Chondrocyte (in vitro differentiated cells): ENCODE measurements around the gene TPMT. TPM values are rescaled to one million over a fixed set of nuclear protein-coding genes. Genes with fewer than 3 reads are reported as not detected.

Experiments used
- DNase-seq: peaks from one replicate; pipeline ENCODE4 v3.0.0; 2021; ENCODE audit warnings: mixed read lengths, low spot score
- H3K27ac Mint-ChIP-seq: one replicate; pipeline ENCODE4 v1.8.0; 2021; ENCODE audit warnings: mild to moderate bottlenecking, moderate library complexity, mixed read lengths; ENCODE audit not compliant: unreplicated experiment
- H3K27me3 Mint-ChIP-seq: 2 replicates; pipeline ENCODE4 v1.8.0; 2021; ENCODE audit warnings: low read depth, mixed read lengths
- H3K36me3 Mint-ChIP-seq: 2 replicates; pipeline ENCODE4 v1.8.0; 2021; ENCODE audit warnings: low read depth, mixed read lengths
- H3K4me1 Mint-ChIP-seq: 2 replicates; pipeline ENCODE4 v1.8.0; 2021; ENCODE audit warnings: low read depth, mild to moderate bottlenecking, mixed read lengths
- H3K4me3 Mint-ChIP-seq: one replicate; pipeline ENCODE4 v1.8.0; 2021; ENCODE audit warnings: mild to moderate bottlenecking, moderate library complexity, mixed read lengths; ENCODE audit not compliant: unreplicated experiment
- H3K9me3 Mint-ChIP-seq: 2 replicates; pipeline ENCODE4 v1.8.0; 2021; ENCODE audit warnings: low read depth, mixed read lengths
- CTCF ChIP-seq: fragments of 200-600 bp; sonication (generic); IDR thresholded peaks from 2 replicates; pipeline ENCODE4 v1.5.0; 2021; ENCODE audit warnings: antibody characterized with exemption, mild to moderate bottlenecking, moderate library complexity
- total RNA-seq: library from RNA; stranded (reverse); gene quantifications from 3 replicates; pipeline ENCODE4 v1.2.1, GENCODE V29; 2021

TPMT gene
- total RNA-seq, 1 donor from 2014 or later: 6.7 TPM

GRCh38 chr6:18126121-18126520, 28.8 kb downstream of the TPMT start:
- Mint-ChIP-seq H3K4me3 (no peak overlapping the region), H3K9me3 (no peaks in the 10 kb centered on the region), H3K27ac (no peak overlapping the region), H3K4me1 (peaks cover 11% of the 10 kb centered on the region), H3K36me3 (peaks cover 4% of the 10 kb centered on the region), H3K27me3 (no peaks in the 10 kb centered on the region)
- TF ChIP-seq CTCF: no peak
- no peak for DNase-seq

- DNase-seq: peak; percentile 97
- TF ChIP-seq CTCF: peak; percentile 96
- peaks cover 11% of the 10 kb centered on the region for H3K4me1 Mint-ChIP-seq
- H3K36me3 Mint-ChIP-seq: no peaks in the 10 kb centered on the region
- H3K9me3 Mint-ChIP-seq: no peaks in the 10 kb centered on the region
- H3K4me3 Mint-ChIP-seq: peak within 1 kb of the TSS; percentile 71
- H3K27me3 Mint-ChIP-seq: no peaks in the 10 kb centered on the region
- H3K27ac Mint-ChIP-seq: peak within 1 kb of the TSS; percentile 69
Observed at GRCh38 chr6:18122128-18123093, 32.5 kb downstream of the TPMT start, which contains the start of gene NHLRC1. TSS of gene NHLRC1 (minus strand) at chr6:18122677. CDS start at chr6:18122606, 71 bp downstream.

GRCh38 chr6:18121580-18122127, 33.2 kb downstream of the TPMT start:
- H3K27me3 Mint-ChIP-seq: no peaks in the 10 kb centered on the region
- no peak for DNase-seq
- H3K4me1 Mint-ChIP-seq: peaks cover 11% of the 10 kb centered on the region
- H3K27ac Mint-ChIP-seq: peak overlapping the region; percentile 47
- TF ChIP-seq CTCF: no peak
- H3K4me3 Mint-ChIP-seq: peak overlapping the region; percentile 46
- no peaks in the 10 kb centered on the region for H3K36me3 Mint-ChIP-seq
- H3K9me3 Mint-ChIP-seq: no peaks in the 10 kb centered on the region

- no peaks in the 10 kb centered on the region for H3K27me3 Mint-ChIP-seq
- H3K4me3 Mint-ChIP-seq: no peak overlapping the region
- no peak overlapping the region for H3K27ac Mint-ChIP-seq
- H3K36me3 Mint-ChIP-seq: no peaks in the 10 kb centered on the region
- DNase-seq: no peak
- peaks cover 11% of the 10 kb centered on the region for H3K4me1 Mint-ChIP-seq
- TF ChIP-seq CTCF: no peak
- H3K9me3 Mint-ChIP-seq: no peaks in the 10 kb centered on the region
Observed at GRCh38 chr6:18119236-18119635, 35.6 kb downstream of the TPMT start.

- DNase-seq: no peak
- H3K36me3 Mint-ChIP-seq: no peaks in the 10 kb centered on the region
Observed at GRCh38 chr6:18118330-18118729, 36.5 kb downstream of the TPMT start.

More at GRCh38 chr6:18118330-18118729, 36.5 kb downstream of the TPMT start:
- H3K27ac Mint-ChIP-seq: no peak overlapping the region
- H3K27me3 Mint-ChIP-seq: no peaks in the 10 kb centered on the region
- H3K9me3 Mint-ChIP-seq: no peaks in the 10 kb centered on the region
- no peak for TF ChIP-seq CTCF
- peaks cover 11% of the 10 kb centered on the region for H3K4me1 Mint-ChIP-seq
- H3K4me3 Mint-ChIP-seq: no peak overlapping the region
